HEK293 (cell line): ENCODE results near the gene COL15A1.

ENCODE experiments used
- CTCF ChIP-seq: fragments of 450-650 bp; formaldehyde crosslinking; IDR thresholded peaks from 2 replicates; pipeline ENCODE4 v1.5.1; 2016; ENCODE audit warnings: missing biosample characterization, missing genetic modification characterization
- HOXA7 ChIP-seq: sonication (generic); formaldehyde crosslinking; IDR thresholded peaks from 2 replicates; pipeline ENCODE4 v1.8.1; 2022; ENCODE audit warnings: missing genetic modification reagents, borderline replicate concordance
- KLF10 ChIP-seq: fragments of 450-650 bp; IDR thresholded peaks from 2 replicates; pipeline ENCODE4 v1.5.1; 2018; ENCODE audit warnings: missing biosample characterization, mild to moderate bottlenecking, missing genetic modification characterization
- PRDM6 ChIP-seq: fragments of 450-650 bp; formaldehyde crosslinking; IDR thresholded peaks from 2 replicates; pipeline ENCODE4 v1.5.1; 2017; ENCODE audit warnings: missing biosample characterization, missing genetic modification characterization
- REST ChIP-seq: fragments of 450-650 bp; formaldehyde crosslinking; IDR thresholded peaks from 2 replicates; pipeline ENCODE4 v1.5.1; 2016; ENCODE audit warnings: missing biosample characterization, missing genetic modification characterization
- ZBTB11 ChIP-seq: fragments of 450-650 bp; formaldehyde crosslinking; conservative IDR thresholded peaks from 2 replicates; pipeline ENCODE4 v1.5.1; 2016; ENCODE audit warnings: low read depth, missing biosample characterization, missing genetic modification characterization
- ZBTB7A ChIP-seq: fragments of 450-650 bp; formaldehyde crosslinking; IDR thresholded peaks from 2 replicates; pipeline ENCODE4 v1.5.1; 2016; ENCODE audit warnings: low read depth, missing biosample characterization, missing genetic modification characterization
- ZNF10 ChIP-seq: fragments of 450-650 bp; formaldehyde crosslinking; IDR thresholded peaks from 2 replicates; pipeline ENCODE4 v1.5.1; 2017; ENCODE audit warnings: missing biosample characterization, missing genetic modification characterization
- ZNF214 ChIP-seq: fragments of 450-650 bp; formaldehyde crosslinking; IDR thresholded peaks from 2 replicates; pipeline ENCODE4 v1.5.1; 2017; ENCODE audit warnings: missing biosample characterization, mild to moderate bottlenecking, missing genetic modification characterization, borderline replicate concordance
- ZNF292 ChIP-seq: fragments of 450-650 bp; formaldehyde crosslinking; IDR thresholded peaks from 2 replicates; pipeline ENCODE4 v1.5.1; 2016; ENCODE audit warnings: low read depth, missing biosample characterization, missing genetic modification characterization, borderline replicate concordance
- ZNF530 ChIP-seq: fragments of 450-650 bp; formaldehyde crosslinking; IDR thresholded peaks from 2 replicates; pipeline ENCODE4 v1.5.1; 2016; ENCODE audit warnings: low read depth, missing biosample characterization, missing genetic modification characterization
- ZNF76 ChIP-seq: fragments of 450-650 bp; formaldehyde crosslinking; IDR thresholded peaks from 2 replicates; pipeline ENCODE4; 2016; ENCODE audit warnings: low read depth, missing biosample characterization, missing genetic modification characterization, borderline replicate concordance

- no peak for TF ChIP-seq PRDM6 (tag by site-specific recombination)
- TF ChIP-seq CTCF (tag by site-specific recombination): no peak
- no peak for TF ChIP-seq ZNF530 (tag by site-specific recombination)
- no peak for TF ChIP-seq HOXA7
- no peak for TF ChIP-seq KLF10 (tag by site-specific recombination)
- TF ChIP-seq REST (tag by site-specific recombination): no peak
- no peak for TF ChIP-seq ZNF76
- no peak for TF ChIP-seq ZNF10 (tag by site-specific recombination)
- no peak for TF ChIP-seq ZBTB11 (tag by site-specific recombination)
- TF ChIP-seq ZNF292: no peak
- no peak for TF ChIP-seq ZNF214 (tag by site-specific recombination)
- TF ChIP-seq ZBTB7A (tag by site-specific recombination): no peak
These were observed 50.7 kb downstream of the COL15A1 start for GRCh38 chr9:98994172-98995058.
